ENCODE measurements around the gene KIAA2012.

- TF ChIP-seq, protein P1, sequence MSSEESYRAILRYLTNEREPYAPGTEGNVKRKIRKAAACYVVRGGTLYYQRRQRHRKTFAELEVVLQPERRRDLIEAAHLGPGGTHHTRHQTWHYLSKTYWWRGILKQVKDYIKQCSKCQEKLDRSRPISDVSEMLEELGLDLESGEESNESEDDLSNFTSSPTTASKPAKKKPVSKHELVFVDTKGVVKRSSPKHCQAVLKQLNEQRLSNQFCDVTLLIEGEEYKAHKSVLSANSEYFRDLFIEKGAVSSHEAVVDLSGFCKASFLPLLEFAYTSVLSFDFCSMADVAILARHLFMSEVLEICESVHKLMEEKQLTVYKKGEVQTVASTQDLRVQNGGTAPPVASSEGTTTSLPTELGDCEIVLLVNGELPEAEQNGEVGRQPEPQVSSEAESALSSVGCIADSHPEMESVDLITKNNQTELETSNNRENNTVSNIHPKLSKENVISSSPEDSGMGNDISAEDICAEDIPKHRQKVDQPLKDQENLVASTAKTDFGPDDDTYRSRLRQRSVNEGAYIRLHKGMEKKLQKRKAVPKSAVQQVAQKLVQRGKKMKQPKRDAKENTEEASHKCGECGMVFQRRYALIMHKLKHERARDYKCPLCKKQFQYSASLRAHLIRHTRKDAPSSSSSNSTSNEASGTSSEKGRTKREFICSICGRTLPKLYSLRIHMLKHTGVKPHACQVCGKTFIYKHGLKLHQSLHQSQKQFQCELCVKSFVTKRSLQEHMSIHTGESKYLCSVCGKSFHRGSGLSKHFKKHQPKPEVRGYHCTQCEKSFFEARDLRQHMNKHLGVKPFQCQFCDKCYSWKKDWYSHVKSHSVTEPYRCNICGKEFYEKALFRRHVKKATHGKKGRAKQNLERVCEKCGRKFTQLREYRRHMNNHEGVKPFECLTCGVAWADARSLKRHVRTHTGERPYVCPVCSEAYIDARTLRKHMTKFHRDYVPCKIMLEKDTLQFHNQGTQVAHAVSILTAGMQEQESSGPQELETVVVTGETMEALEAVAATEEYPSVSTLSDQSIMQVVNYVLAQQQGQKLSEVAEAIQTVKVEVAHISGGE (tag by site-specific recombination; conservative IDR thresholded peaks at IDR 0.05; ENCODE audit: low read depth), result no peak
- TF ChIP-seq ZNF121 (tag by site-specific recombination; IDR thresholded peaks at IDR 0.05) (no peak), ZNF274 (IDR thresholded peaks at IDR 0.05; ENCODE audit: low read length) (no peak), ZNF274 (tag by site-specific recombination; IDR thresholded peaks at IDR 0.05; ENCODE audit: borderline replicate concordance) (no peak), ZFP37 (tag by site-specific recombination; IDR thresholded peaks at IDR 0.05) (no peak), ZNF214 (tag by site-specific recombination; IDR thresholded peaks at IDR 0.05; ENCODE audit: borderline replicate concordance) (no peak), ZNF777 (tag by site-specific recombination; IDR thresholded peaks at IDR 0.05; ENCODE audit: borderline replicate concordance) (no peak)
- TF ChIP-seq, protein P2, sequence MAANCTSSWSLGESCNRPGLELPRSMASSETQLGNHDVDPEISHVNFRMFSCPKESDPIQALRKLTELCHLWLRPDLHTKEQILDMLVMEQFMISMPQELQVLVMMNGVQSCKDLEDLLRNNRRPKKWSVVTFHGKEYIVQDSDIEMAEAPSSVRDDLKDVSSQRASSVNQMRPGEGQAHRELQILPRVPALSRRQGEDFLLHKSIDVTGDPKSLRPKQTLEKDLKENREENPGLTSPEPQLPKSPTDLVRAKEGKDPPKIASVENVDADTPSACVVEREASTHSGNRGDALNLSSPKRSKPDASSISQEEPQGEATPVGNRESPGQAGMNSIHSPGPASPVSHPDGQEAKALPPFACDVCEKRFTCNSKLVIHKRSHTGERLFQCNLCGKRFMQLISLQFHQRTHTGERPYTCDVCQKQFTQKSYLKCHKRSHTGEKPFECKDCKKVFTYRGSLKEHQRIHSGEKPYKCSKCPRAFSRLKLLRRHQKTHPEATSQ (tag by site-specific recombination; IDR thresholded peaks at IDR 0.05), result no peak
- TF ChIP-seq, protein P3, sequence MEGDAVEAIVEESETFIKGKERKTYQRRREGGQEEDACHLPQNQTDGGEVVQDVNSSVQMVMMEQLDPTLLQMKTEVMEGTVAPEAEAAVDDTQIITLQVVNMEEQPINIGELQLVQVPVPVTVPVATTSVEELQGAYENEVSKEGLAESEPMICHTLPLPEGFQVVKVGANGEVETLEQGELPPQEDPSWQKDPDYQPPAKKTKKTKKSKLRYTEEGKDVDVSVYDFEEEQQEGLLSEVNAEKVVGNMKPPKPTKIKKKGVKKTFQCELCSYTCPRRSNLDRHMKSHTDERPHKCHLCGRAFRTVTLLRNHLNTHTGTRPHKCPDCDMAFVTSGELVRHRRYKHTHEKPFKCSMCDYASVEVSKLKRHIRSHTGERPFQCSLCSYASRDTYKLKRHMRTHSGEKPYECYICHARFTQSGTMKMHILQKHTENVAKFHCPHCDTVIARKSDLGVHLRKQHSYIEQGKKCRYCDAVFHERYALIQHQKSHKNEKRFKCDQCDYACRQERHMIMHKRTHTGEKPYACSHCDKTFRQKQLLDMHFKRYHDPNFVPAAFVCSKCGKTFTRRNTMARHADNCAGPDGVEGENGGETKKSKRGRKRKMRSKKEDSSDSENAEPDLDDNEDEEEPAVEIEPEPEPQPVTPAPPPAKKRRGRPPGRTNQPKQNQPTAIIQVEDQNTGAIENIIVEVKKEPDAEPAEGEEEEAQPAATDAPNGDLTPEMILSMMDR (tag by site-specific recombination; IDR thresholded peaks at IDR 0.05), result no peak
- TF ChIP-seq, protein P4, sequence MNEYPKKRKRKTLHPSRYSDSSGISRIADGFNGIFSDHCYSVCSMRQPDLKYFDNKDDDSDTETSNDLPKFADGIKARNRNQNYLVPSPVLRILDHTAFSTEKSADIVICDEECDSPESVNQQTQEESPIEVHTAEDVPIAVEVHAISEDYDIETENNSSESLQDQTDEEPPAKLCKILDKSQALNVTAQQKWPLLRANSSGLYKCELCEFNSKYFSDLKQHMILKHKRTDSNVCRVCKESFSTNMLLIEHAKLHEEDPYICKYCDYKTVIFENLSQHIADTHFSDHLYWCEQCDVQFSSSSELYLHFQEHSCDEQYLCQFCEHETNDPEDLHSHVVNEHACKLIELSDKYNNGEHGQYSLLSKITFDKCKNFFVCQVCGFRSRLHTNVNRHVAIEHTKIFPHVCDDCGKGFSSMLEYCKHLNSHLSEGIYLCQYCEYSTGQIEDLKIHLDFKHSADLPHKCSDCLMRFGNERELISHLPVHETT (tag by site-specific recombination; IDR thresholded peaks at IDR 0.05), result no peak
These were observed 18.4 kb downstream of the KIAA2012 start for GRCh38 chr2:202091476-202091875.
